ENCODE results near the gene EIF2S3. TPM values are rescaled to one million over a fixed set of nuclear protein-coding genes. Genes with fewer than 3 reads are reported as not detected.

EIF2S3 gene
- total and polyA plus RNA-seq, 2 of the 4 experiments (the other 2 are of a cell fraction), result 97.9 to 416 TPM

Other genes starting within 250 kb of the EIF2S3 start
- gene APOO, start 147.0 kb upstream of the EIF2S3 start, total RNA-seq (2012; rRNA removed), result 9.0 and 11.4 TPM in 2 replicates
- 14.2 and 15.2 TPM in 2 replicates for gene APOO, start 147.0 kb upstream of the EIF2S3 start, polyA plus RNA-seq (2012; rRNA removed)
- gene CXorf58, start 146.9 kb upstream of the EIF2S3 start, total RNA-seq (2012; rRNA removed), result not detected in 2 replicates
- gene CXorf58, start 146.9 kb upstream of the EIF2S3 start, polyA plus RNA-seq (2012; rRNA removed), result not detected in 2 replicates
- 7.5 and 11.1 TPM in 2 replicates for gene KLHL15, start 27.8 kb upstream of the EIF2S3 start, total RNA-seq (2012; rRNA removed)
- gene KLHL15, start 27.8 kb upstream of the EIF2S3 start, polyA plus RNA-seq (2012; rRNA removed), result 2.0 and 2.4 TPM in 2 replicates
- gene ZFX, start 94.8 kb downstream of the EIF2S3 start, total RNA-seq (2012; rRNA removed), result 99.3 and 141 TPM in 2 replicates
- gene ZFX, start 94.8 kb downstream of the EIF2S3 start, polyA plus RNA-seq (2012; rRNA removed), result 12.0 and 16.0 TPM in 2 replicates